ENCODE measurements around the gene ST13. TPM values are rescaled to one million over a fixed set of nuclear protein-coding genes. Genes with fewer than 3 reads are reported as not detected.
"Not testable (repeated sequence)": the region's sequence is repeated elsewhere in the genome, so short reads cannot be mapped to it uniquely, and the experiment has no call there.

Gene ST13
- total RNA-seq, 2 experiments from 2014 or later, result 240 to 254 TPM

DNA sequence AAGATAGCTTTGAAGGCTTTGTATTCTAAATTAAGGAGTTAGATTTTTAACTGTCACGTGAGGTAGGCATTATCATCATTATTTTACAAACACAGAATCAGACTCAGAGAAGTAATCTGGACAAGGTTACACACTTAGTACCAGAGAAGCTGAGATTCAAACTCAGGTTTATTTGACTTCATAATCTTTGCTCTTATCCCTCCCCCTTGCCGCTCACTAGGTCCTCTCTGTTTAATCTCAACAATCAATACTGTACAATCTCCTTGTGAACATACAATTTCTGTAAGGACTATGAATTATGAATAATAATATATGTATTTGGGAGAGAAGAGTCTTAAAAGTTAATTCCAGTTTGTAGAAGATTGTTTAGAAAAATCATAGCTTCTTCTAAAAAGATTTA is 10.7 kb upstream of the ST13 start:
- H3K4me1 Mint-ChIP-seq (ENCODE audit: low read depth), result peaks cover 12% of the 10 kb centered on the region
- intact Hi-C loops (cut with micrococcal nuclease), result no loop called here
- no peak for DNase-seq
- CTCF ChIA-PET, result interaction anchor here (1.0 to 1.3 kb wide), 2 partner anchors 9 to 56 kb away, joined by 3 to 5 read pairs; no protein-coding TSS in a partner anchor
- no peaks in the 10 kb centered on the region for H3K9me3 Mint-ChIP-seq
- H3K36me3 Mint-ChIP-seq (ENCODE audit: low read depth), result peaks cover 6% of the 10 kb centered on the region
- no peak overlapping the region for H3K27ac Mint-ChIP-seq
- no peaks in the 10 kb centered on the region for H3K27me3 Mint-ChIP-seq (ENCODE audit: low read depth)
- H3K4me3 Mint-ChIP-seq, result no peak overlapping the region

DNA sequence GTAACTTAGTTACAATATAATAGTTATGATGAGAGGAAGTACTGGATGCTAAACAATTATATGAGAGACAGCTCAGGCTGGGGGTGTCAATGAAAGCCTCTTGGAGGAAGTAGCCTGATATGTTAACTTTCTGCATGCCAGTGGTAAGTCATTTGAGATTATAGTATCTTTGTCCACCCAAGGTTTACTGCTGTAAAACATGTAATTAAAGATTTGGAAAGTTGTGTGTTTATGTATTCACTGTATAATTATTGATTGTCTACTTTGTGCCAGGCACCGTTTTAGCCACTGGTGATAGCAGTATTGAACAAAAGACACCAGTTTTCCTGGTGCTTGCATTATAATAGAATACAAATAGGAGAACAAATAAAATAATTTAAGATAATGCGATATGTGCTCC is 6.1 kb upstream of the ST13 start:
- peaks cover 29% of the 10 kb centered on the region for H3K4me1 Mint-ChIP-seq (ENCODE audit: low read depth)
- H3K27me3 Mint-ChIP-seq (ENCODE audit: low read depth), result no peaks in the 10 kb centered on the region
- H3K27ac Mint-ChIP-seq, result no peak overlapping the region
- H3K36me3 Mint-ChIP-seq (ENCODE audit: low read depth), result peaks cover 5% of the 10 kb centered on the region
- no peak for DNase-seq
- no peaks in the 10 kb centered on the region for H3K9me3 Mint-ChIP-seq
- CTCF ChIA-PET, result interaction anchor here (1.6 kb wide), 1 partner anchor 60 kb away, joined by 6 read pairs; no protein-coding TSS in a partner anchor
- intact Hi-C loops (cut with micrococcal nuclease), result no loop called here
- H3K4me3 Mint-ChIP-seq, result no peak overlapping the region

DNA sequence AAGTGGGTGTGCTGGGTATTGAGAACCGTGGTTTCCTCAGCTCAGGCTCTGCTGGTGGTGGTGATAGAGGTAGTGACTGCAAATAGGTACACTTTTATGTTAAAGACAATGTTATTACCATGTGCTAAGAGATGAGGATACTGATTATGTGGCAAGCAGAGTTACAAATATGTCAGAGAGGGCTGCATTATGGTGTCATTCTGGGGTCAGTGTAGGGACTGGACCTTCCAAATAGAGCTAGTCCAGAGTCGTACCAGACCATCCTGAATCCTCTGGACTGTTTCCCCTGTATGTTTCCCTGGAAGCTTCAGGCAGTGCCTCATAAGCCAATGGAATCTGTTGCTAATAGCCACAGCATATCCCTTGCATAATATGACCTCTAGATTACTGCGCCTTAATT is 5.6 kb upstream of the ST13 start, which contains the start of gene DNAJB7:
DNAJB7 (minus strand) TSS at position 101 of the 400 bp plus-strand sequence. CDS start 119 bp downstream, outside the sequence.
- Mint-ChIP-seq H3K9me3 (no peaks in the 10 kb centered on the region), H3K4me1 (ENCODE audit: low read depth) (peaks cover 31% of the 10 kb centered on the region), H3K27ac (no peak within 1 kb of the TSS), H3K36me3 (ENCODE audit: low read depth) (peaks cover 5% of the 10 kb centered on the region), H3K27me3 (ENCODE audit: low read depth) (no peaks in the 10 kb centered on the region), H3K4me3 (no peak within 1 kb of the TSS)
- no peak for DNase-seq
- CTCF ChIA-PET, result interaction anchor here (1.6 kb wide), 1 partner anchor 61 kb away, joined by 6 read pairs; no protein-coding TSS in a partner anchor
- intact Hi-C loops (cut with micrococcal nuclease), result no loop called here

GRCh38 chr22:40857309-40857855 is 943 bp upstream of the ST13 start:
- peaks cover 47% of the 10 kb centered on the region for H3K4me1 Mint-ChIP-seq (ENCODE audit: low read depth)
- CTCF ChIA-PET, result interaction anchor here (0.6 to 1.0 kb wide), 4 partner anchors 14 to 515 kb away, joined by 3 read pairs; no protein-coding TSS in a partner anchor
- no peak for DNase-seq
- H3K9me3 Mint-ChIP-seq, result no peaks in the 10 kb centered on the region
- intact Hi-C loops (cut with micrococcal nuclease), result loop anchor here (5.0 to 10.0 kb wide), 4 partner anchors 220 to 587 kb away; partner anchors contain the start of genes EP300, MRTFA, TEF and TOB2
- no peaks in the 10 kb centered on the region for H3K27me3 Mint-ChIP-seq (ENCODE audit: low read depth)
- peaks cover 10% of the 10 kb centered on the region for H3K36me3 Mint-ChIP-seq (ENCODE audit: low read depth)
- peak overlapping the region; percentile 99 for H3K27ac Mint-ChIP-seq
- H3K4me3 Mint-ChIP-seq, result peak overlapping the region; percentile 95

DNA sequence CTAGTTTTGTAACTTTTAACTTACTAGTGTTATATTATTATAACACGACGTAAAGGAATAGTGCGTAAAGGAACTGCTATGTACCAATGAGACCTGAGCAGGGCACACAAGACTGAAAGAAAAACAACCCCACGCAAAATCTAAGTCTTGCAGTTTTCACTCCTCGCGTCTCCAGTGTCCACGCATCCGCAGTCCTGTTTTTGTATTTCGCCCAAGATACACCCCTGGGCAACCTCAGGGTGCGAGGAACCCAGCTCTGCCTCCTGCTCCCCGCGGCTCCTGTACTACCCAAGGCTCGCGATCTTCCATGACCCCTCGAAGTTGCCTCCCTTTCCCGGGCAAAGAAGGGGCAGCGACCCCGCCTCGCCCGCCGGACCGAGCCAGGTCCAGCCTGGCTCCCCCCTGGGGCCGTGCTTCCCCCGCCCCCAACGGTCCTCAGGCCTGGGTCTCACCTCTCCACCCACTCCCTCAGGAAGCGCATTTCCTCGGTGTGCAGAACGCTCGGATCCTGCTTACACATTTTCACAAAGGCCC is 393 bp downstream of the ST13 start:
- no peaks in the 10 kb centered on the region for H3K9me3 Mint-ChIP-seq
- peak overlapping the region; percentile 99 for H3K27ac Mint-ChIP-seq
- H3K4me3 Mint-ChIP-seq, result peak overlapping the region; percentile 95
- H3K4me1 Mint-ChIP-seq (ENCODE audit: low read depth), result peaks cover 57% of the 10 kb centered on the region
- no peaks in the 10 kb centered on the region for H3K27me3 Mint-ChIP-seq (ENCODE audit: low read depth)
- peak; percentile 38 for DNase-seq
- CTCF ChIA-PET, result interaction anchor here (1.6 to 1.7 kb wide), 2 partner anchors 43 to 172 kb away, joined by 5 to 6 read pairs; no protein-coding TSS in a partner anchor
- peaks cover 9% of the 10 kb centered on the region for H3K36me3 Mint-ChIP-seq (ENCODE audit: low read depth)
- intact Hi-C loops (cut with micrococcal nuclease), result loop anchor here (1.0 to 10.0 kb wide), 9 partner anchors 37 to 589 kb away; partner anchors contain the start of genes EP300, MRTFA, RANGAP1 and RBX1

GRCh38 chr22:40855071-40855978 is 1.1 kb downstream of the ST13 start:
- CTCF ChIA-PET, result interaction anchor here (1.6 to 1.7 kb wide), 2 partner anchors 44 to 172 kb away, joined by 5 to 6 read pairs; no protein-coding TSS in a partner anchor
- Mint-ChIP-seq H3K9me3 (no peaks in the 10 kb centered on the region), H3K27me3 (ENCODE audit: low read depth) (no peaks in the 10 kb centered on the region), H3K36me3 (ENCODE audit: low read depth) (peaks cover 9% of the 10 kb centered on the region), H3K27ac (peak overlapping the region; percentile 56), H3K4me1 (ENCODE audit: low read depth) (peaks cover 60% of the 10 kb centered on the region), H3K4me3 (peak overlapping the region; percentile 95)
- intact Hi-C loops (cut with micrococcal nuclease), result loop anchor here (5.0 to 10.0 kb wide), 4 partner anchors 218 to 589 kb away; partner anchors contain the start of genes EP300, MRTFA, TEF and TOB2
- peak; percentile 15 for DNase-seq

- DNase-seq, result no peak
- Mint-ChIP-seq H3K27me3 (ENCODE audit: low read depth) (no peaks in the 10 kb centered on the region), H3K27ac (no peak overlapping the region), H3K9me3 (no peaks in the 10 kb centered on the region), H3K4me1 (ENCODE audit: low read depth) (peaks cover 58% of the 10 kb centered on the region), H3K4me3 (peak overlapping the region; percentile 39), H3K36me3 (ENCODE audit: low read depth) (peaks cover 14% of the 10 kb centered on the region)
- intact Hi-C loops (cut with micrococcal nuclease), result loop anchor here (10.0 kb wide), 1 partner anchor 591 kb away; the partner anchor contains the start of gene TOB2
- CTCF ChIA-PET, result interaction anchor here (1.7 kb wide), 1 partner anchor 170 kb away, joined by 6 read pairs; no protein-coding TSS in a partner anchor
Observed at GRCh38 chr22:40853961-40854360, 2.5 kb downstream of the ST13 start.

- intact Hi-C loops (cut with micrococcal nuclease), result loop anchor here (10.0 kb wide), 1 partner anchor 591 kb away; the partner anchor contains the start of gene TOB2
- Mint-ChIP-seq H3K36me3 (ENCODE audit: low read depth) (peaks cover 15% of the 10 kb centered on the region), H3K4me1 (ENCODE audit: low read depth) (peaks cover 56% of the 10 kb centered on the region), H3K27me3 (ENCODE audit: low read depth) (no peaks in the 10 kb centered on the region), H3K4me3 (peak overlapping the region; percentile 39), H3K27ac (no peak overlapping the region), H3K9me3 (no peaks in the 10 kb centered on the region)
- no peak for DNase-seq
- CTCF ChIA-PET, result no interaction called here
Observed at GRCh38 chr22:40853333-40853732, 3.1 kb downstream of the ST13 start.

DNA sequence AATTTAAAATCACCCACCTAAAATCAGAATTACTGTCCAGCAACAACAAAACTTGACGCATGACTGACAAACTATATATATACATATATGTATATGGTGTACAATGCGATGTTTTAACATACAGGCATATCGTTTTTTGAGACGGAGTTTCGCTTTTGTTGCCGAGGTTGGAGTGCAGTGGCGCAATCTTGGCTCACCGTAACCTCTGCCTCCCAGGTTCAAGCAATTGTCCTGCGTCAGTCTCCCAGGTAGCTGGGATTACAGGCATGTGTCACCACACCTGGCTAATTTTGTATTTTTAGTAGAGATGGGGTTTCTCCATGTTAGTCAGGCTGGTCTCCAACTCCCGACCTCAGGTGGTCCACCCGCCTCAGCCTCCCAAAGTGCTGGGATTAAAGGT is 10.6 kb downstream of the ST13 start:
- H3K4me1 Mint-ChIP-seq (ENCODE audit: low read depth), result peaks cover 17% of the 10 kb centered on the region
- CTCF ChIA-PET; H3K27me3 Mint-ChIP-seq (ENCODE audit: low read depth); H3K9me3 Mint-ChIP-seq; H3K27ac Mint-ChIP-seq; DNase-seq; H3K4me3 Mint-ChIP-seq; intact Hi-C loops (cut with micrococcal nuclease): not testable (repeated sequence)
- peaks cover 26% of the 10 kb centered on the region for H3K36me3 Mint-ChIP-seq (ENCODE audit: low read depth)

- intact Hi-C loops (cut with micrococcal nuclease), result no loop called here
- Mint-ChIP-seq H3K9me3 (no peaks in the 10 kb centered on the region), H3K4me3 (no peak overlapping the region), H3K27me3 (ENCODE audit: low read depth) (no peaks in the 10 kb centered on the region), H3K36me3 (ENCODE audit: low read depth) (peaks cover 33% of the 10 kb centered on the region), H3K27ac (no peak overlapping the region), H3K4me1 (ENCODE audit: low read depth) (peaks cover 12% of the 10 kb centered on the region)
- CTCF ChIA-PET, result no interaction called here
- DNase-seq, result no peak
Observed at GRCh38 chr22:40844951-40845350, 11.5 kb downstream of the ST13 start.

GRCh38 chr22:40838486-40838885 is 18.0 kb downstream of the ST13 start:
- CTCF ChIA-PET, result interaction anchor here (0.9 to 1.2 kb wide), 2 partner anchors 9 to 155 kb away, joined by 3 to 5 read pairs; no protein-coding TSS in a partner anchor
- Mint-ChIP-seq H3K4me3 (no peak overlapping the region), H3K27ac (no peak overlapping the region), H3K4me1 (ENCODE audit: low read depth) (peaks cover 11% of the 10 kb centered on the region), H3K36me3 (ENCODE audit: low read depth) (peaks cover 27% of the 10 kb centered on the region), H3K27me3 (ENCODE audit: low read depth) (no peaks in the 10 kb centered on the region), H3K9me3 (no peaks in the 10 kb centered on the region)
- intact Hi-C loops (cut with micrococcal nuclease), result no loop called here
- DNase-seq, result no peak

- DNase-seq, result no peak
- Mint-ChIP-seq H3K27me3 (ENCODE audit: low read depth) (no peaks in the 10 kb centered on the region), H3K4me1 (ENCODE audit: low read depth) (peaks cover 3% of the 10 kb centered on the region), H3K4me3 (no peak overlapping the region), H3K27ac (no peak overlapping the region), H3K36me3 (ENCODE audit: low read depth) (peaks cover 26% of the 10 kb centered on the region), H3K9me3 (no peaks in the 10 kb centered on the region)
- intact Hi-C loops (cut with micrococcal nuclease), result no loop called here
- CTCF ChIA-PET, result interaction anchor here (1.0 kb wide), 1 partner anchor 14 kb away, joined by 3 read pairs; no protein-coding TSS in a partner anchor
Observed at GRCh38 chr22:40834619-40835018, 21.8 kb downstream of the ST13 start.

All from activated naive CD4-positive, alpha-beta T cell treated with anti-CD3 and anti-CD28 coated beads for 36 hours (primary cell).